K562 (cell line): Measurements from ENCODE around the gene JPH2. TPM values are rescaled to one million over a fixed set of nuclear protein-coding genes. Genes with fewer than 3 reads are reported as not detected.

ENCODE experiments used
- CAMTA2 ChIP-seq: fragments of 250-450 bp; sonication (Bioruptor Pico); conservative IDR thresholded peaks from 2 replicates; pipeline ENCODE4 v1.5.1; 2022
- GTF2B ChIP-seq: IDR thresholded peaks from 2 replicates; pipeline ENCODE4 v1.6.1; 2011; ENCODE audit not compliant: insufficient read length; ENCODE audit errors: extremely low read depth
- HDAC8 ChIP-seq: fragments of 450-650 bp; IDR thresholded peaks from 2 replicates; pipeline ENCODE4 v1.6.1; 2016; ENCODE audit warnings: mild to moderate bottlenecking, missing genetic modification characterization, moderate library complexity, missing compliant biosample characterization
- LEF1 ChIP-seq: fragments of 450-650 bp; IDR thresholded peaks from 2 replicates; pipeline ENCODE4 v1.6.1; 2016; ENCODE audit warnings: mild to moderate bottlenecking
- SAFB ChIP-seq: fragments of 200-400 bp; formaldehyde crosslinking; IDR thresholded peaks from 2 replicates; pipeline ENCODE4 v1.6.1; 2017; ENCODE audit warnings: low read depth, low read length, borderline replicate concordance
- SRSF1 ChIP-seq: fragments of 200-400 bp; formaldehyde crosslinking; IDR thresholded peaks from 2 replicates; pipeline ENCODE4 v1.6.1; 2017; ENCODE audit warnings: mild to moderate bottlenecking, low read depth, low read length, moderate library complexity
- SRSF9 ChIP-seq: fragments of 200-400 bp; formaldehyde crosslinking; IDR thresholded peaks from 2 replicates; pipeline ENCODE4 v1.6.1; 2017; ENCODE audit warnings: low read depth, low read length, borderline replicate concordance
- STAG1 ChIP-seq: sonication (generic); formaldehyde crosslinking; IDR thresholded peaks from 2 replicates; pipeline ENCODE4 v1.5.0; 2020; ENCODE audit warnings: missing genetic modification reagents, borderline replicate concordance
- TFAM ChIP-seq: fragments of 250-450 bp; sonication (Bioruptor Pico); conservative IDR thresholded peaks from 2 replicates; pipeline ENCODE4 v1.5.0; 2021; ENCODE audit warnings: mild to moderate bottlenecking, moderate library complexity
- polyA plus RNA-seq, 8 experiments: library from polyadenylated mRNA; depleted of rRNA in 4 of 8; stranded (reverse) in 5 of 8; unstranded in 3 of 8; fragments of >200 nt; fragmentation: Nextera tagmentation in 2 of 8; fragmentation: Illumina TruSeq in 1 of 8; extraction: Ambion mirVana in 2 of 8; extraction: Trizol in 1 of 8; gene quantifications; 2 replicates each; pipeline versions ENCODE4 v1.2.1 to v1.2.3, GENCODE V29; 2011 to 2014; ENCODE audit warnings: inconsistent platforms in 1 of 8, missing spikeins in 1 of 8
- total RNA-seq, 7 experiments: library from RNA; depleted of rRNA in 6 of 7; stranded (reverse); fragments of >200 nt in 6 of 7; fragmentation: Illumina TruSeq in 2 of 7; extraction: Trizol in 2 of 7; gene quantifications; 2 replicates each; pipeline versions ENCODE4 v1.2.1 to v1.2.3, GENCODE V29; 2011 to 2021; ENCODE audit warnings: low replicate concordance in 1 of 7
- TF ChIP-seq, protein P1 (sequence below): fragments of 250-450 bp; sonication (Bioruptor Pico); IDR thresholded peaks from 2 replicates; pipeline ENCODE4 v1.4.0; 2020; ENCODE audit warnings: mild to moderate bottlenecking, moderate library complexity, borderline replicate concordance
- TF ChIP-seq, protein P2 (sequence below): fragments of 250-450 bp; sonication (Bioruptor Pico); IDR thresholded peaks from 2 replicates; pipeline ENCODE4 v1.8.0; 2022; ENCODE audit warnings: moderate library complexity, mild to moderate bottlenecking, inconsistent platforms
- TF ChIP-seq, protein P3 (sequence below): fragments of 250-450 bp; sonication (Bioruptor Pico); IDR thresholded peaks from 2 replicates; pipeline ENCODE4 v1.5.0; 2021
- TF ChIP-seq, protein P4 (sequence below), 2 experiments: fragments of 450-650 bp; formaldehyde crosslinking in 1 of 2; IDR thresholded peaks; 2 replicates each; pipeline versions ENCODE4 v1.4.0 to v1.6.1; 2014 to 2020; ENCODE audit warnings: mild to moderate bottlenecking in 2 of 2, borderline replicate concordance in 1 of 2, low read depth in 1 of 2

JPH2 gene
- total and polyA plus RNA-seq, 9 of the 15 experiments (the other 6 are each of a cell fraction or from before 2014, with no cell fraction given), result not detected

GRCh38 chr20:44210406-44211176 lies 23.6 kb upstream of the JPH2 start, which contains the start of gene OSER1 (continued):
- TF ChIP-seq, protein P1, sequence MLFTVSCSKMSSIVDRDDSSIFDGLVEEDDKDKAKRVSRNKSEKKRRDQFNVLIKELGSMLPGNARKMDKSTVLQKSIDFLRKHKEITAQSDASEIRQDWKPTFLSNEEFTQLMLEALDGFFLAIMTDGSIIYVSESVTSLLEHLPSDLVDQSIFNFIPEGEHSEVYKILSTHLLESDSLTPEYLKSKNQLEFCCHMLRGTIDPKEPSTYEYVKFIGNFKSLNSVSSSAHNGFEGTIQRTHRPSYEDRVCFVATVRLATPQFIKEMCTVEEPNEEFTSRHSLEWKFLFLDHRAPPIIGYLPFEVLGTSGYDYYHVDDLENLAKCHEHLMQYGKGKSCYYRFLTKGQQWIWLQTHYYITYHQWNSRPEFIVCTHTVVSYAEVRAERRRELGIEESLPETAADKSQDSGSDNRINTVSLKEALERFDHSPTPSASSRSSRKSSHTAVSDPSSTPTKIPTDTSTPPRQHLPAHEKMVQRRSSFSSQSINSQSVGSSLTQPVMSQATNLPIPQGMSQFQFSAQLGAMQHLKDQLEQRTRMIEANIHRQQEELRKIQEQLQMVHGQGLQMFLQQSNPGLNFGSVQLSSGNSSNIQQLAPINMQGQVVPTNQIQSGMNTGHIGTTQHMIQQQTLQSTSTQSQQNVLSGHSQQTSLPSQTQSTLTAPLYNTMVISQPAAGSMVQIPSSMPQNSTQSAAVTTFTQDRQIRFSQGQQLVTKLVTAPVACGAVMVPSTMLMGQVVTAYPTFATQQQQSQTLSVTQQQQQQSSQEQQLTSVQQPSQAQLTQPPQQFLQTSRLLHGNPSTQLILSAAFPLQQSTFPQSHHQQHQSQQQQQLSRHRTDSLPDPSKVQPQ, result no peak
- no peak for TF ChIP-seq SAFB
- TF ChIP-seq HDAC8, result 0 out of 2 replicates have a peak, but pooled peaks have one; percentile 54
- TF ChIP-seq GTF2B, result no peak
- TF ChIP-seq SRSF9, result no peak
- no peak for TF ChIP-seq SRSF1
- TF ChIP-seq, protein P2, sequence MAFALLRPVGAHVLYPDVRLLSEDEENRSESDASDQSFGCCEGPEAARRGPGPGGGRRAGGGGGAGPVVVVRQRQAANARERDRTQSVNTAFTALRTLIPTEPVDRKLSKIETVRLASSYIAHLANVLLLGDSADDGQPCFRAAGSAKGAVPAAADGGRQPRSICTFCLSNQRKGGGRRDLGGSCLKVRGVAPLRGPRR (CRISPR knock-in tag), result no peak
- no peak for TF ChIP-seq STAG1 (CRISPR knock-in tag)
- TF ChIP-seq, protein P3, sequence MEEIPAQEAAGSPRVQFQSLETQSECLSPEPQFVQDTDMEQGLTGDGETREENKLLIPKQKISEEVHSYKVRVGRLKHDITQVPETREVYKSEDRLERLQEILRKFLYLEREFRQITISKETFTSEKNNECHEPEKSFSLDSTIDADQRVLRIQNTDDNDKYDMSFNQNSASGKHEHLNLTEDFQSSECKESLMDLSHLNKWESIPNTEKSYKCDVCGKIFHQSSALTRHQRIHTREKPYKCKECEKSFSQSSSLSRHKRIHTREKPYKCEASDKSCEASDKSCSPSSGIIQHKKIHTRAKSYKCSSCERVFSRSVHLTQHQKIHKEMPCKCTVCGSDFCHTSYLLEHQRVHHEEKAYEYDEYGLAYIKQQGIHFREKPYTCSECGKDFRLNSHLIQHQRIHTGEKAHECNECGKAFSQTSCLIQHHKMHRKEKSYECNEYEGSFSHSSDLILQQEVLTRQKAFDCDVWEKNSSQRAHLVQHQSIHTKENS, result no peak
- TF ChIP-seq CAMTA2 (CRISPR knock-in tag), result no peak
- TF ChIP-seq, protein P4, sequence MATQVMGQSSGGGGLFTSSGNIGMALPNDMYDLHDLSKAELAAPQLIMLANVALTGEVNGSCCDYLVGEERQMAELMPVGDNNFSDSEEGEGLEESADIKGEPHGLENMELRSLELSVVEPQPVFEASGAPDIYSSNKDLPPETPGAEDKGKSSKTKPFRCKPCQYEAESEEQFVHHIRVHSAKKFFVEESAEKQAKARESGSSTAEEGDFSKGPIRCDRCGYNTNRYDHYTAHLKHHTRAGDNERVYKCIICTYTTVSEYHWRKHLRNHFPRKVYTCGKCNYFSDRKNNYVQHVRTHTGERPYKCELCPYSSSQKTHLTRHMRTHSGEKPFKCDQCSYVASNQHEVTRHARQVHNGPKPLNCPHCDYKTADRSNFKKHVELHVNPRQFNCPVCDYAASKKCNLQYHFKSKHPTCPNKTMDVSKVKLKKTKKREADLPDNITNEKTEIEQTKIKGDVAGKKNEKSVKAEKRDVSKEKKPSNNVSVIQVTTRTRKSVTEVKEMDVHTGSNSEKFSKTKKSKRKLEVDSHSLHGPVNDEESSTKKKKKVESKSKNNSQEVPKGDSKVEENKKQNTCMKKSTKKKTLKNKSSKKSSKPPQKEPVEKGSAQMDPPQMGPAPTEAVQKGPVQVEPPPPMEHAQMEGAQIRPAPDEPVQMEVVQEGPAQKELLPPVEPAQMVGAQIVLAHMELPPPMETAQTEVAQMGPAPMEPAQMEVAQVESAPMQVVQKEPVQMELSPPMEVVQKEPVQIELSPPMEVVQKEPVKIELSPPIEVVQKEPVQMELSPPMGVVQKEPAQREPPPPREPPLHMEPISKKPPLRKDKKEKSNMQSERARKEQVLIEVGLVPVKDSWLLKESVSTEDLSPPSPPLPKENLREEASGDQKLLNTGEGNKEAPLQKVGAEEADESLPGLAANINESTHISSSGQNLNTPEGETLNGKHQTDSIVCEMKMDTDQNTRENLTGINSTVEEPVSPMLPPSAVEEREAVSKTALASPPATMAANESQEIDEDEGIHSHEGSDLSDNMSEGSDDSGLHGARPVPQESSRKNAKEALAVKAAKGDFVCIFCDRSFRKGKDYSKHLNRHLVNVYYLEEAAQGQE (IDR thresholded peaks at IDR 0.05; ENCODE audit: borderline replicate concordance), result peak; percentile 95
- TF ChIP-seq, protein P4 (CRISPR knock-in tag; IDR thresholded peaks at IDR 0.05; ENCODE audit: low read depth), result no peak
- no peak for TF ChIP-seq TFAM
- TF ChIP-seq LEF1, result no peak
